ENCODE measurements around the gene ARID3B.
A peak's percentile ranks its signal among the peaks of the same experiment; 100 is the strongest.
"Not testable (repeated sequence)": the region's sequence is repeated elsewhere in the genome, so short reads cannot be mapped to it uniquely, and the experiment has no call there.

ARID3B gene

GRCh38 chr15:74535388-74536084 lies 5.5 kb upstream of the ARID3B start:
- DNase-seq (ENCODE audit: low read depth), result no peak

GRCh38 chr15:74537736-74538135 lies 3.3 kb upstream of the ARID3B start:
- DNase-seq (ENCODE audit: low read depth), result no peak

GRCh38 chr15:74539521-74539920 lies 1.5 kb upstream of the ARID3B start:
- not testable (repeated sequence) for DNase-seq (ENCODE audit: low read depth)

GRCh38 chr15:74540161-74540760 lies 759 bp upstream of the ARID3B start:
- no peak for DNase-seq (ENCODE audit: low read depth)

- DNase-seq (ENCODE audit: low read depth), result peak; percentile 65
These were observed 610 bp downstream of the ARID3B start for GRCh38 chr15:74541494-74542165.

- no peak for DNase-seq (ENCODE audit: low read depth)
These were observed 1.4 kb downstream of the ARID3B start for GRCh38 chr15:74542166-74543042.

GRCh38 chr15:74543043-74543422 lies 2.0 kb downstream of the ARID3B start:
- DNase-seq (ENCODE audit: low read depth), result no peak

GRCh38 chr15:74543583-74543982 lies 2.6 kb downstream of the ARID3B start:
- DNase-seq (ENCODE audit: low read depth), result no peak

- no peak for DNase-seq (ENCODE audit: low read depth)
These were observed 4.1 kb downstream of the ARID3B start for GRCh38 chr15:74545086-74545485.

GRCh38 chr15:74545776-74546656 lies 5.0 kb downstream of the ARID3B start:
- DNase-seq (ENCODE audit: low read depth), result peak; percentile 94

GRCh38 chr15:74547616-74548015 lies 6.6 kb downstream of the ARID3B start:
- no peak for DNase-seq (ENCODE audit: low read depth)

GRCh38 chr15:74548241-74548640 lies 7.2 kb downstream of the ARID3B start:
- DNase-seq (ENCODE audit: low read depth), result no peak

- DNase-seq (ENCODE audit: low read depth), result no peak
These were observed 8.8 kb downstream of the ARID3B start for GRCh38 chr15:74549816-74550215.

GRCh38 chr15:74551714-74552113 lies 10.7 kb downstream of the ARID3B start:
- no peak for DNase-seq (ENCODE audit: low read depth)

GRCh38 chr15:74552773-74553441 lies 11.9 kb downstream of the ARID3B start:
- DNase-seq (ENCODE audit: low read depth), result no peak

GRCh38 chr15:74555192-74555591 lies 14.2 kb downstream of the ARID3B start:
- no peak for DNase-seq (ENCODE audit: low read depth)

- no peak for DNase-seq (ENCODE audit: low read depth)
These were observed 17.7 kb downstream of the ARID3B start for GRCh38 chr15:74558706-74559105.

- no peak for DNase-seq (ENCODE audit: low read depth)
These were observed 22.4 kb downstream of the ARID3B start for GRCh38 chr15:74563442-74563841.

GRCh38 chr15:74564182-74564581 lies 23.2 kb downstream of the ARID3B start:
- no peak for DNase-seq (ENCODE audit: low read depth)

- DNase-seq (ENCODE audit: low read depth), result no peak
These were observed 24.5 kb downstream of the ARID3B start for GRCh38 chr15:74565381-74566085.

Measured in activated T-cell treated with anti-CD3 and anti-CD28 coated beads for 48 hours (primary cell).